SK-N-SH (cell line): ENCODE measurements around the gene GRIK1. TPM values are rescaled to one million over a fixed set of nuclear protein-coding genes. Genes with fewer than 3 reads are reported as not detected.

ENCODE experiments used
- CTCF ChIA-PET: fragments of 300-600, 350-600 bp; formaldehyde crosslinking; extraction: SDS; loops from one replicate; lab custom pipeline; 2021; lab: Yijun Ruan, JAX
- POLR2A ChIA-PET: fragments of 350-600 bp; sonication (Branson Sonifier 250); formaldehyde crosslinking; extraction: SDS; loops from one replicate; lab custom pipeline; 2020; ENCODE audit warnings: antibody characterized with exemption, inconsistent platforms; lab: Yijun Ruan, JAX
- DNase-seq: peaks from one replicate; pipeline ENCODE4 v3.0.0; 2012
- H2AFZ ChIP-seq: fragments of 200-600 bp; sonication (generic); 2 replicates; pipeline ENCODE4 v1.8.1; 2016; ENCODE audit warnings: antibody characterized with exemption, mild to moderate bottlenecking, low read depth
- H3F3A ChIP-seq: fragments of 200-600 bp; sonication (generic); replicated peaks from 2 replicates; pipeline ENCODE3; 2016; ENCODE audit warnings: antibody characterized with exemption, mild to moderate bottlenecking; ENCODE audit not compliant: insufficient read depth
- H3K27ac ChIP-seq, 2 experiments: fragments of 200-500 bp in 1 of 2; fragments of 200-600 bp in 1 of 2; sonication (Bioruptor generic) in 1 of 2; sonication (generic), shearing (Covaris generic) in 1 of 2; 2 replicates each; pipeline versions ENCODE4 v1.5.1 to v1.6.1; 2014 to 2016; ENCODE audit warnings: low read depth in 2 of 2, inconsistent platforms in 1 of 2, low read length in 1 of 2, mild to moderate bottlenecking in 1 of 2, mixed read lengths in 1 of 2
- H3K27me3 ChIP-seq: fragments of 200-600 bp; sonication (generic), shearing (Covaris generic); 2 replicates; pipeline ENCODE4 v1.6.1; 2016; ENCODE audit warnings: mixed run types; ENCODE audit not compliant: insufficient read depth
- H3K36me3 ChIP-seq, 2 experiments: fragments of 200-500 bp in 1 of 2; fragments of 200-600 bp in 1 of 2; sonication (Bioruptor generic) in 1 of 2; sonication (generic) in 1 of 2; replicated peaks in 1 of 2; 2 replicates each; pipeline versions ENCODE3 to v1.5.1; 2014 to 2016; ENCODE audit warnings: low read length in 1 of 2, mild to moderate bottlenecking in 1 of 2; ENCODE audit not compliant: insufficient read depth in 2 of 2, control insufficient read depth in 1 of 2
- H3K4me1 ChIP-seq, 2 experiments: fragments of 200-500 bp in 1 of 2; fragments of 200-600 bp in 1 of 2; sonication (Bioruptor generic) in 1 of 2; sonication (generic), shearing (Covaris generic) in 1 of 2; 2 replicates each; pipeline versions ENCODE4 v1.5.1 to v1.6.1; 2014 to 2016; ENCODE audit warnings: low read depth in 1 of 2, low read length in 1 of 2, mixed run types in 1 of 2; ENCODE audit not compliant: insufficient read depth in 2 of 2, control insufficient read depth in 1 of 2
- H3K4me2 ChIP-seq: fragments of 200-600 bp; sonication (generic), shearing (Covaris generic); 2 replicates; pipeline ENCODE4 v1.6.1; 2017; ENCODE audit warnings: mixed run types
- H3K4me3 ChIP-seq, 2 experiments: fragments of 200-500 bp in 1 of 2; fragments of 200-600 bp in 1 of 2; sonication (Bioruptor generic) in 1 of 2; sonication (generic), shearing (Covaris generic) in 1 of 2; 2 replicates each; pipeline versions ENCODE4 v1.5.1 to v1.8.1; 2014 to 2016; ENCODE audit warnings: low read depth in 2 of 2, inconsistent platforms in 1 of 2, low read length in 1 of 2, mild to moderate bottlenecking in 1 of 2, mixed read lengths in 1 of 2, moderate library complexity in 1 of 2
- H3K79me2 ChIP-seq: fragments of 200-600 bp; sonication (generic); 2 replicates; pipeline ENCODE4 v1.8.1; 2017; ENCODE audit warnings: mild to moderate bottlenecking; ENCODE audit not compliant: insufficient read depth
- H3K9ac ChIP-seq: fragments of 200-600 bp; sonication (generic); 2 replicates; pipeline ENCODE4 v1.6.1; 2017; ENCODE audit warnings: mixed run types
- H3K9me2 ChIP-seq: fragments of 200-600 bp; sonication (generic); 2 replicates; pipeline ENCODE4 v1.6.1; 2017; ENCODE audit warnings: mixed run types
- H3K9me3 ChIP-seq: fragments of 200-600 bp; sonication (generic); 2 replicates; pipeline ENCODE4 v1.6.1; 2017; ENCODE audit warnings: mixed run types, mild to moderate bottlenecking, moderate library complexity
- H4K20me1 ChIP-seq: fragments of 200-600 bp; sonication (generic); 2 replicates; pipeline ENCODE4 v1.6.1; 2017; ENCODE audit warnings: mild to moderate bottlenecking, mixed run types; ENCODE audit not compliant: insufficient read depth
- ELF1 ChIP-seq: IDR thresholded peaks from 2 replicates; pipeline ENCODE4 v1.4.0; 2012
- EP300 ChIP-seq, 2 experiments: IDR thresholded peaks; 2 replicates each; pipeline versions ENCODE4 v1.4.0 to v1.6.1; 2012; ENCODE audit warnings: borderline replicate concordance in 1 of 2, low read depth in 1 of 2, low read length in 1 of 2
- FOSL2 ChIP-seq: IDR thresholded peaks from 2 replicates; pipeline ENCODE4 v1.4.0; 2012; ENCODE audit warnings: low read depth, mild to moderate bottlenecking, moderate library complexity, borderline replicate concordance
- GABPA ChIP-seq: IDR thresholded peaks from 2 replicates; pipeline ENCODE4 v1.4.0; 2012; ENCODE audit warnings: low read depth, mild to moderate bottlenecking
- MEF2A ChIP-seq: IDR thresholded peaks from 2 replicates; pipeline ENCODE4 v1.4.0; 2012; ENCODE audit warnings: low read depth, borderline replicate concordance
- MXI1 ChIP-seq: IDR thresholded peaks from 2 replicates; pipeline ENCODE4 v1.6.1; 2012; ENCODE audit warnings: mild to moderate bottlenecking, low read depth, low read length, improper control_type of control experiment
- NFIC ChIP-seq: IDR thresholded peaks from 2 replicates; pipeline ENCODE4 v1.4.0; 2012; ENCODE audit warnings: borderline replicate concordance
- POLR2AphosphoS5 ChIP-seq: IDR thresholded peaks from 2 replicates; pipeline ENCODE4 v1.6.1; 2012; ENCODE audit warnings: low read depth, low read length
- RCOR1 ChIP-seq: fragments of 150-350 bp; IDR thresholded peaks from 2 replicates; pipeline ENCODE4 v1.6.1; 2017; ENCODE audit warnings: antibody characterized with exemption, low read length
- SMC3 ChIP-seq: IDR thresholded peaks from 2 replicates; pipeline ENCODE4 v1.6.1; 2012; ENCODE audit warnings: low read depth, low read length, improper control_type of control experiment
- TEAD4 ChIP-seq: IDR thresholded peaks from 2 replicates; pipeline ENCODE4 v1.4.0; 2012; ENCODE audit warnings: mild to moderate bottlenecking, borderline replicate concordance; ENCODE audit not compliant: insufficient read depth
- YY1 ChIP-seq: IDR thresholded peaks from 2 replicates; pipeline ENCODE4 v1.4.0; 2012; ENCODE audit warnings: low read depth, mild to moderate bottlenecking
- WGBS: methylation state at CpG from one replicate; pipeline ENCODE4 v1.1.6; 2017; ENCODE audit warnings: low lambda C conversion rate; 5-methylcytosine and 5-hydroxymethylcytosine counted together
- polyA plus RNA-seq, 3 experiments: library from polyadenylated mRNA; depleted of rRNA; stranded (reverse); fragments of >200 nt; gene quantifications; 2 replicates each; pipeline ENCODE4 v1.2.3, GENCODE V29; 2012
- TF ChIP-seq, protein P1 (sequence below): IDR thresholded peaks from 2 replicates; pipeline ENCODE4 v1.4.0; 2012; ENCODE audit warnings: low read depth
- TF ChIP-seq, protein P2 (sequence below): IDR thresholded peaks from 2 replicates; pipeline ENCODE4 v1.6.1; 2012; ENCODE audit warnings: mild to moderate bottlenecking, low read depth, low read length, moderate library complexity
- TF ChIP-seq, protein P3 (sequence below): fragments of 200-600 bp; sonication (generic); IDR thresholded peaks from 2 replicates; pipeline ENCODE4 v1.6.1; 2017; ENCODE audit warnings: antibody characterized with exemption, mild to moderate bottlenecking, moderate library complexity

GRIK1 gene
- polyA plus RNA-seq, 1 of the 3 experiments (the other 2 are of a cell fraction) = not detected

DNA sequence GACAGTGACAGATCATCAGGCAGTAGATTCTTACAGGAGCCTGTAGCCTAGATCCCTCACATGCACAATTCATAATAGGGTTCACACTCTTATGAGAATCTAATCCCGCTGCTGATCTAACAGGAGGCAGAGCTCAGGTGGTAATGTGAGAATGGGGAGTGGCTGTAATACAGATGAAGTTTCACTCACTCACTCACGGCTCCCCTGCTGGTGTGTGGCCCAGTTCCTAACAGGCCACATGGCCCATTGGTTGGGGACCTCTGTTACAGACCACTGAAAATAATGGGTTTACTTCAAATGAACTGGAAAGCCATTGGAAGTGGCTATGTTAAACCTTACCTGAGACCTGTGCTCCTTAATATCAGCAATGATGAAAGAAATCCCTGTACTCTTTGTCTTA, 151.0 kb downstream of the GRIK1 start:
- no peak for DNase-seq
- H3K27ac ChIP-seq = no peak overlapping the region
- 8% methylated on average over 2 of the region's 2 CpGs for WGBS
- TF ChIP-seq POLR2AphosphoS5 (no peak), YY1 (no peak), EP300 (IDR thresholded peaks at IDR 0.05; ENCODE audit: borderline replicate concordance in 1 of 2, low read depth in 1 of 2, low read length in 1 of 2) (no peak), NFIC (no peak), MEF2A (no peak), FOSL2 (no peak), SMC3 (no peak), GABPA (no peak)
- TF ChIP-seq, protein P1, sequence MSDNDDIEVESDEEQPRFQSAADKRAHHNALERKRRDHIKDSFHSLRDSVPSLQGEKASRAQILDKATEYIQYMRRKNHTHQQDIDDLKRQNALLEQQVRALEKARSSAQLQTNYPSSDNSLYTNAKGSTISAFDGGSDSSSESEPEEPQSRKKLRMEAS = no peak
- TF ChIP-seq, all 33 proteins: peak for 0
- Histone ChIP-seq H3K9ac (no peak overlapping the region), H3K9me2 (no peaks in the 10 kb centered on the region), H3K36me3 (no peaks in the 10 kb centered on the region), H3K4me2 (no peak overlapping the region), H3K79me2 (no peaks in the 10 kb centered on the region), H3K4me3 (no peak overlapping the region), H3K27me3 (peaks cover 4% of the 10 kb centered on the region; the same call in 1 of the 2 replicates), H3F3A (no peaks in the 10 kb centered on the region), H2AFZ (no peak overlapping the region), H3K4me1 (no peaks in the 10 kb centered on the region), H3K9me3 (no peaks in the 10 kb centered on the region), H4K20me1 (no peaks in the 10 kb centered on the region)
- POLR2A ChIA-PET = no interaction called here
- CTCF ChIA-PET = no interaction called here

DNA sequence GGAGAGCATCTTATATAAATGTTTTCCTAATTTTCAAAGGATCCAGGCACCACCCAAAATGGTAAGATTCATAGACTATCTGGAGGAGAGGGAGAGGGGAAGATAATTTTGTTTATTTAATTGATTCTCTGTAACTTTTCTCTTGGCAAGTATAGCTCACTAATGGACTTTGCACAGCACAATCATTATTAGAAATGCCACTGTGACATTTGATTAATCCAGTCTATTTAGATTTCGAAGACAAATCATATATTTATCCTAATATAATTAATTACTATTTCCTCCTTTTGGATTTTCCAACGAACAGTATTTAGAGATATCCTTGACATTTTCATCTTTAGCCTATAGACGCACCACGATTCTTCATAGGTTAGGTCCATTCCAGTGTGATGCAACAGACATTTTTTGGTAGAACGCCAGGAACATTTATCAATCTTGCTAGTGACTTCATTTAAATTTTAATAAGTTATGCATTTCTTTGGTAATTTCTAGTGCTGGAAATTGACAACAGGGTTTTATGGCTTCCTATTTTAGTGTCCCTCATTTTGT, 152.4 kb downstream of the GRIK1 start:
- no peak overlapping the region for H2AFZ ChIP-seq
- no peaks in the 10 kb centered on the region for H3K9me2 ChIP-seq
- no peak overlapping the region for H3K4me3 ChIP-seq
- 33% methylated on average over 5 of the region's 5 CpGs for WGBS
- no peaks in the 10 kb centered on the region for H3K4me1 ChIP-seq
- CTCF ChIA-PET = no interaction called here
- POLR2A ChIA-PET = no interaction called here
- H3K79me2 ChIP-seq = no peaks in the 10 kb centered on the region
- no peak overlapping the region for H3K4me2 ChIP-seq
- H3K36me3 ChIP-seq = no peaks in the 10 kb centered on the region
- H4K20me1 ChIP-seq = no peaks in the 10 kb centered on the region
- no peak overlapping the region for H3K9ac ChIP-seq
- H3K9me3 ChIP-seq = no peaks in the 10 kb centered on the region
- H3K27ac ChIP-seq = no peak overlapping the region
- no peak for DNase-seq
- H3K27me3 ChIP-seq = peaks cover 4% of the 10 kb centered on the region; the same call in 1 of the 2 replicates
- H3F3A ChIP-seq = no peaks in the 10 kb centered on the region
- TF ChIP-seq RCOR1 (no peak), MXI1 (no peak), ELF1 (no peak), YY1 (no peak), MEF2A (no peak), TEAD4 (no peak), POLR2AphosphoS5 (no peak)
- TF ChIP-seq, protein P2, sequence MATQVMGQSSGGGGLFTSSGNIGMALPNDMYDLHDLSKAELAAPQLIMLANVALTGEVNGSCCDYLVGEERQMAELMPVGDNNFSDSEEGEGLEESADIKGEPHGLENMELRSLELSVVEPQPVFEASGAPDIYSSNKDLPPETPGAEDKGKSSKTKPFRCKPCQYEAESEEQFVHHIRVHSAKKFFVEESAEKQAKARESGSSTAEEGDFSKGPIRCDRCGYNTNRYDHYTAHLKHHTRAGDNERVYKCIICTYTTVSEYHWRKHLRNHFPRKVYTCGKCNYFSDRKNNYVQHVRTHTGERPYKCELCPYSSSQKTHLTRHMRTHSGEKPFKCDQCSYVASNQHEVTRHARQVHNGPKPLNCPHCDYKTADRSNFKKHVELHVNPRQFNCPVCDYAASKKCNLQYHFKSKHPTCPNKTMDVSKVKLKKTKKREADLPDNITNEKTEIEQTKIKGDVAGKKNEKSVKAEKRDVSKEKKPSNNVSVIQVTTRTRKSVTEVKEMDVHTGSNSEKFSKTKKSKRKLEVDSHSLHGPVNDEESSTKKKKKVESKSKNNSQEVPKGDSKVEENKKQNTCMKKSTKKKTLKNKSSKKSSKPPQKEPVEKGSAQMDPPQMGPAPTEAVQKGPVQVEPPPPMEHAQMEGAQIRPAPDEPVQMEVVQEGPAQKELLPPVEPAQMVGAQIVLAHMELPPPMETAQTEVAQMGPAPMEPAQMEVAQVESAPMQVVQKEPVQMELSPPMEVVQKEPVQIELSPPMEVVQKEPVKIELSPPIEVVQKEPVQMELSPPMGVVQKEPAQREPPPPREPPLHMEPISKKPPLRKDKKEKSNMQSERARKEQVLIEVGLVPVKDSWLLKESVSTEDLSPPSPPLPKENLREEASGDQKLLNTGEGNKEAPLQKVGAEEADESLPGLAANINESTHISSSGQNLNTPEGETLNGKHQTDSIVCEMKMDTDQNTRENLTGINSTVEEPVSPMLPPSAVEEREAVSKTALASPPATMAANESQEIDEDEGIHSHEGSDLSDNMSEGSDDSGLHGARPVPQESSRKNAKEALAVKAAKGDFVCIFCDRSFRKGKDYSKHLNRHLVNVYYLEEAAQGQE = no peak
- TF ChIP-seq, protein P3, sequence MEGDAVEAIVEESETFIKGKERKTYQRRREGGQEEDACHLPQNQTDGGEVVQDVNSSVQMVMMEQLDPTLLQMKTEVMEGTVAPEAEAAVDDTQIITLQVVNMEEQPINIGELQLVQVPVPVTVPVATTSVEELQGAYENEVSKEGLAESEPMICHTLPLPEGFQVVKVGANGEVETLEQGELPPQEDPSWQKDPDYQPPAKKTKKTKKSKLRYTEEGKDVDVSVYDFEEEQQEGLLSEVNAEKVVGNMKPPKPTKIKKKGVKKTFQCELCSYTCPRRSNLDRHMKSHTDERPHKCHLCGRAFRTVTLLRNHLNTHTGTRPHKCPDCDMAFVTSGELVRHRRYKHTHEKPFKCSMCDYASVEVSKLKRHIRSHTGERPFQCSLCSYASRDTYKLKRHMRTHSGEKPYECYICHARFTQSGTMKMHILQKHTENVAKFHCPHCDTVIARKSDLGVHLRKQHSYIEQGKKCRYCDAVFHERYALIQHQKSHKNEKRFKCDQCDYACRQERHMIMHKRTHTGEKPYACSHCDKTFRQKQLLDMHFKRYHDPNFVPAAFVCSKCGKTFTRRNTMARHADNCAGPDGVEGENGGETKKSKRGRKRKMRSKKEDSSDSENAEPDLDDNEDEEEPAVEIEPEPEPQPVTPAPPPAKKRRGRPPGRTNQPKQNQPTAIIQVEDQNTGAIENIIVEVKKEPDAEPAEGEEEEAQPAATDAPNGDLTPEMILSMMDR = no peak
